SK-N-MC (cell line): ENCODE data around the gene TUNAR.

Experiments used
- EZH2 ChIP-seq: fragments of 200-600 bp; sonication (generic); IDR thresholded peaks from one replicate; pipeline ENCODE4 v1.6.1; 2017; ENCODE audit warnings: antibody characterized with exemption
- FOXP2 ChIP-seq: optimal IDR thresholded peaks from 2 replicates; pipeline ENCODE3; 2011; ENCODE audit warnings: mild to moderate bottlenecking, moderate library complexity; ENCODE audit not compliant: insufficient read depth; ENCODE audit errors: extremely low read length, control extremely low read depth
- POLR2AphosphoS5 ChIP-seq: IDR thresholded peaks from 2 replicates; pipeline ENCODE4 v1.6.1; 2012; ENCODE audit warnings: mild to moderate bottlenecking, low read depth, low read length, borderline replicate concordance

GRCh38 chr14:95887351-95887750 lies 10.7 kb downstream of the TUNAR start:
- TF ChIP-seq POLR2AphosphoS5 (no peak), EZH2 (no peak), FOXP2 (no peak)
